WERI-Rb-1 (cell line): ENCODE measurements around the gene PBX3.

Experiments used
- DNase-seq: peaks from one replicate; pipeline ENCODE4 v3.0.0-alpha.2; 2020
- H3K27ac ChIP-seq: fragments of 250-450 bp; sonication (Bioruptor Pico); 2 replicates; pipeline ENCODE4 v1.5.1; 2020; ENCODE audit warnings: mild to moderate bottlenecking, moderate library complexity
- H3K27me3 ChIP-seq: fragments of 250-450 bp; sonication (Bioruptor Pico); 2 replicates; pipeline ENCODE4 v1.5.1; 2021; ENCODE audit warnings: mild to moderate bottlenecking, low read depth, moderate library complexity; ENCODE audit not compliant: insufficient read depth, severe bottlenecking
- H3K36me3 ChIP-seq: fragments of 250-450 bp; sonication (Bioruptor Pico); 2 replicates; pipeline ENCODE4 v1.5.1; 2020; ENCODE audit warnings: mild to moderate bottlenecking, moderate library complexity
- H3K4me3 ChIP-seq: 2 replicates; pipeline ENCODE4 v1.5.1; 2011; ENCODE audit warnings: low read depth, mild to moderate bottlenecking, control low read depth, low read length
- H3K9me3 ChIP-seq: fragments of 250-450 bp; sonication (Bioruptor Pico); 2 replicates; pipeline ENCODE4 v1.5.1; 2021; ENCODE audit warnings: mild to moderate bottlenecking, moderate library complexity; ENCODE audit not compliant: severe bottlenecking
- TF ChIP-seq, protein P1 (sequence below): IDR thresholded peaks from 2 replicates; pipeline ENCODE4 v1.5.1; 2011; ENCODE audit warnings: low read depth, mild to moderate bottlenecking, control low read depth, inconsistent platforms, low read length

PBX3 gene

DNA sequence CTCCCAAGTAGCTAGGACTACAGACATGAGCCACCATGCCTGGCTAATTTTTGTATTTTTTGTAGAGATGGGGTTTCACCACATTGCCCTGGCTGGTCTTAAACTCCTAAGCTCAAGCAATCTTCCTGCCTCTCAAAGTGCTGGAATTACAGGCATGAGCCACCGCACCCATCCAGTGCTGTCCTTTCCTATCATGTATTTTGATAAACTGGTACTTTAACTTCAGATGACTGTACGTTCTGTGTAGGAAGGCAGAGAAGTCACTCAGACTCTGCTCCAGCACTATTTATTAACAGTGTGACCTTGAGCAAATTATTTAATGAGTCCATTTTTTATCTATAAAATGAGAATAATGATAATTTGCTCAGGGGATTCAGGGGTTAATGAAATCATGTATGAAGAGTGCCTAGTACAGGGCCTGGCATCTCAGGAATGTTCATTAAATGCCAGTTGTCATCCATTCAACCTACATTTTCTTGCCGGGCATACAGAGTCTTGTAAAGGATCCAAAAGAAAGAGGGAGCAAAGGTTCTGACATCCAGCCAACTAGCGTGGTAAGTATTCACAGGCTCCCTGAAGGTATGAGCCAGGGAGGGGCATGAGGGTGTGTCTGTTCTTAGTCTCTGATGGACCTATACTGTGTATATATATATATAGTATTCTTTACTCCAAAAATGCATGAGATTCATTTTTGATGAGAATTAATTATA is 201.9 kb downstream of the PBX3 start:
- H3K9me3 ChIP-seq, result peaks cover 5% of the 10 kb centered on the region
- DNase-seq, result no peak
- no peak overlapping the region for H3K4me3 ChIP-seq
- no peak overlapping the region for H3K27ac ChIP-seq
- TF ChIP-seq, protein P1, sequence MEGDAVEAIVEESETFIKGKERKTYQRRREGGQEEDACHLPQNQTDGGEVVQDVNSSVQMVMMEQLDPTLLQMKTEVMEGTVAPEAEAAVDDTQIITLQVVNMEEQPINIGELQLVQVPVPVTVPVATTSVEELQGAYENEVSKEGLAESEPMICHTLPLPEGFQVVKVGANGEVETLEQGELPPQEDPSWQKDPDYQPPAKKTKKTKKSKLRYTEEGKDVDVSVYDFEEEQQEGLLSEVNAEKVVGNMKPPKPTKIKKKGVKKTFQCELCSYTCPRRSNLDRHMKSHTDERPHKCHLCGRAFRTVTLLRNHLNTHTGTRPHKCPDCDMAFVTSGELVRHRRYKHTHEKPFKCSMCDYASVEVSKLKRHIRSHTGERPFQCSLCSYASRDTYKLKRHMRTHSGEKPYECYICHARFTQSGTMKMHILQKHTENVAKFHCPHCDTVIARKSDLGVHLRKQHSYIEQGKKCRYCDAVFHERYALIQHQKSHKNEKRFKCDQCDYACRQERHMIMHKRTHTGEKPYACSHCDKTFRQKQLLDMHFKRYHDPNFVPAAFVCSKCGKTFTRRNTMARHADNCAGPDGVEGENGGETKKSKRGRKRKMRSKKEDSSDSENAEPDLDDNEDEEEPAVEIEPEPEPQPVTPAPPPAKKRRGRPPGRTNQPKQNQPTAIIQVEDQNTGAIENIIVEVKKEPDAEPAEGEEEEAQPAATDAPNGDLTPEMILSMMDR, result no peak
- peaks cover 12% of the 10 kb centered on the region for H3K36me3 ChIP-seq
- H3K27me3 ChIP-seq, result no peaks in the 10 kb centered on the region

- H3K36me3 ChIP-seq, result peaks cover 10% of the 10 kb centered on the region
- TF ChIP-seq, protein P1, result no peak
- DNase-seq, result no peak
- no peak overlapping the region for H3K4me3 ChIP-seq
- H3K27me3 ChIP-seq, result no peaks in the 10 kb centered on the region
- no peak overlapping the region for H3K27ac ChIP-seq
- peaks cover 5% of the 10 kb centered on the region for H3K9me3 ChIP-seq
Measured at GRCh38 chr9:125949703-125950460, 202.7 kb downstream of the PBX3 start.

GRCh38 chr9:125950880-125951471 is 203.8 kb downstream of the PBX3 start:
- no peak for DNase-seq
- Histone ChIP-seq H3K27me3 (no peaks in the 10 kb centered on the region), H3K36me3 (peaks cover under 1% of the 10 kb centered on the region), H3K4me3 (no peak overlapping the region), H3K9me3 (peaks cover 3% of the 10 kb centered on the region), H3K27ac (no peak overlapping the region)
- TF ChIP-seq, protein P1, result no peak

DNA sequence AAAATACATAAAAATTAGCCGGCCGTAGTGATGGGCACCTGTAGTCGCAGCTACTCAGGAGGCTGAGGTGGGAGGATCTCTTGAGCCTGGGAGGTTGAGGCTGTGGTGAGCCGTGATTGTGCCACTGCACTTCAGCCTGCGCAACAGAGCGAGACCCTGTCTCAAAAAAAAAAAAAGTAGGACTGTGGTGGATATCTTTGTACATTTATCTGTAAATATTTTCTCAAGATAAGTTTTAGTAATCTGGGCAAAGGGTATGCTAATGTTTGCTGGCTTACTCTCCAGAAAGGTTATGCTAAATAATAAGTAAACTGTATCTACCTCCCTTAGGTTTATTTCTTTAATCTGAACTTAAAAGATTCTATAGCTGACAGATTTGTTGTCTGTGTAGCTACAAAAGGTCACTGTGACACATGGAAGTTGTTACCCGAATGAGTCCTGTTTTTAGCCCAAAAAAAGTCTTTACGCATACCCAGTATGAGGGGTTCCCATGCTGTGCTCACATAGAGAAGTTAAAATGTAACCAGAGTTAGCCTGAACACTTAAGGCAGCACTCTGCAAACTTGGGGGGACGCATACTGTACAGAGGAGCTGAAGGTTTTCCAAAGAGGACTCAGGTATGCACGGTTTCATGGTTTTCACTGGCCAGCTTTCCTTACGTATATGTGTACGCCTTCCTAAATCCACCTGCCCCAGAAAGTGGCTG is 206.3 kb downstream of the PBX3 start:
- no peak for DNase-seq
- Histone ChIP-seq H3K4me3 (no peak overlapping the region), H3K36me3 (no peaks in the 10 kb centered on the region; the same call in 1 of the 2 replicates), H3K9me3 (no peaks in the 10 kb centered on the region), H3K27me3 (no peaks in the 10 kb centered on the region), H3K27ac (no peak overlapping the region)
- TF ChIP-seq, protein P1, result no peak

- Histone ChIP-seq H3K9me3 (no peaks in the 10 kb centered on the region), H3K36me3 (peaks cover 4% of the 10 kb centered on the region), H3K27ac (no peak overlapping the region), H3K27me3 (no peaks in the 10 kb centered on the region), H3K4me3 (no peak overlapping the region)
- no peak for DNase-seq
- TF ChIP-seq, protein P1, result no peak
Measured at GRCh38 chr9:125956102-125956501, 208.9 kb downstream of the PBX3 start.
